ENCODE results near the gene GDPD5. TPM values are rescaled to one million over a fixed set of nuclear protein-coding genes. Genes with fewer than 3 reads are reported as not detected.

GDPD5 gene
- total RNA-seq, 1 donor from 2014 or later, result 46.2 TPM

DNA sequence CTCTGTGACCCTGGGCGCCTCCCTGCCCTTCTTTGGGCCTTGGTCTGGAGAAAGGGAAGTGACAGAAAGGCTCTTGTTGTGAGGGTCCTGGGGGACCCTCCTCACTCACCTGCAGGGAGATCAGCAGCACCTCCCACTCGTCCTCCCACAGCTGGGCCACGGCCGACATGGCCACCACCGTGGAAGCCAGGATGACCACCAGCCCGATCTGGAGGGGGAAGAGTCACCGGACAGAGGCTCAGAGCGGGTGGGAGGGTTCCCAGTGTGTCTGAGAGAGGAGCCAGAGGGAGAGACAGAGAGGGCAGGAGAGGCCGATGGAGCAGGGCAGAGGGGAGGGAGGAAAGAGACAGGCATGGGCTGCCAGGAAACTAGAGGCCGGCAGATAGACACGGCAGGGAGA, 76.0 kb downstream of the GDPD5 start:
- no peak for DNase-seq (ENCODE audit: low spot score)

- DNase-seq (ENCODE audit: low spot score), result no peak
Observed at GRCh38 chr11:75449271-75449670, 76.5 kb downstream of the GDPD5 start.

DNA sequence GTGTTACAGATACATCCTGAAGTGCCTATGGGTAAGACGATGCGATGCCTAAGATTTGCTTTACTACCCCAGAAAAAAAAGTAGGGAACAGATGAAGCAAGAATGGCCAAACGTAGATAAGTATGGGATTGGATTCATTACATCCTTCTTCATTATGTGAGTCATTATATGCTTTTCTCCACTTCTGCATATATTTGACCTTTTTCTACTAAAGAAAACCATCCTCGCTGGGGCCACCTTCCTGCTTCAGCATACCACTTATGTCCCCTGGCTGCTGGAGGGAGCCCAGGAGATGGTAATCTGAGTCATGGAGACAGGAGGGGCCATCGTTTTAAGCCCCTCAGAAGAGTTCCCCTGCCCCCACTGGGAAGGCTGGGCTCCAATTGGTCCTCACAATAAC, 78.3 kb downstream of the GDPD5 start:
- no peak for DNase-seq (ENCODE audit: low spot score)

GRCh38 chr11:75445315-75445953, 80.3 kb downstream of the GDPD5 start:
- DNase-seq (ENCODE audit: low spot score), result no peak

GRCh38 chr11:75443043-75443442, 82.7 kb downstream of the GDPD5 start:
- DNase-seq (ENCODE audit: low spot score), result no peak

- no peak for DNase-seq (ENCODE audit: low spot score)
Observed at GRCh38 chr11:75442161-75442885, 83.4 kb downstream of the GDPD5 start.

- DNase-seq (ENCODE audit: low spot score), result no peak
Observed at GRCh38 chr11:75441804-75442132, 84.0 kb downstream of the GDPD5 start.

- DNase-seq (ENCODE audit: low spot score), result no peak
Observed at GRCh38 chr11:75440960-75441803, 84.6 kb downstream of the GDPD5 start.

- DNase-seq (ENCODE audit: low spot score), result no peak
Observed at GRCh38 chr11:75439495-75440120, 86.1 kb downstream of the GDPD5 start.

GRCh38 chr11:75439026-75439425, 86.7 kb downstream of the GDPD5 start:
- no peak for DNase-seq (ENCODE audit: low spot score)

DNA sequence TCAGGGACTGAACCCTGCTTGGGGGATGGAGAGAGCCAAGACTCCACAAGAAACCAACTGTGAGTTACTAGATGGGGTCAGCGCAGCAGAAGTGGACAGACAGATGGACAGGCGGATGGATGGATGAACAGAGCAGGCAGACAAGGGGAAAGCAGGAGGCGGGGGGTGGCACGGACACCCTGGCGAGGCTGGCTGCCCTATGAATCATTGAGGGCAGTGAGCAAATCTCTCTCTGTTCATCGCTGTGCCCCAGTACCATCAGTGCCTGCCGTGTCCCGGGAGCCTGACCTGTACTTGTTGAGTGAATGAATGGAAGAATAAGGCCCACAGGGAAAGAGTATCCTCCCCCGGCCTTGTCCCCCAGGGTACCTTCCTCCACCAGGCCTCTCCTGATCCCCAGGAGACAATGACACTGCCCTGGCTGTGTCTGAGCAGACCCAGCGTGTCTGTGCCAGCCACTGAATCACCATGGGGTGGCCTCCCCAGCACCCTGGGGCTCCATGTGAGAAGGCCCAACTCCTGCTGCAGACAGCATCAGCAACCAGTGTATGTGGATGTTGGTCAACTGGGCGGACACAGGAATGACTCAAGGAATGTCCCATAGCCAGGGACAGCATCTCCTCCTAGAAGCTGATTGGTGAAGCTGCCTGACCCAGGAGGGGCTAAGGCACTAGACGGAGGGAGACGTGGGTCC, 87.6 kb downstream of the GDPD5 start:
- DNase-seq (ENCODE audit: low spot score), result no peak

- no peak for DNase-seq (ENCODE audit: low spot score)
Observed at GRCh38 chr11:75436806-75437205, 88.9 kb downstream of the GDPD5 start.

DNA sequence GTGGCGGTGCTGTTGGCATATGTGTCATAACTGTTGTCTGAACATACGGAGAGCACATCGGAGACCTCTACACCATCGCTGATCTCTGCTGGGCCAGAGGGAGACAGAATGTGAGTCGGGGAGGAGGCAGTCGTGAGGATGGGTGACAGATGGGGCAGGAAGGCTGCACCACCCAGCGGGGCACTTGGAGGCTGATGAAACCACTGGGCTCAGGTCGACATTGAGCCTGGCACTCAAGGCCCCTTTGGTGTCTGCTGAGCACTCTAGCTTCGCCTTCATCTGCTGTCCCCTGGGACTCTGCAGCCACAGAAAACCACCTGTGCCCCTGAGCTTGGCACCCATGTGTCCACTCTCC, 90.2 kb downstream of the GDPD5 start:
- DNase-seq (ENCODE audit: low spot score), result no peak

DNA sequence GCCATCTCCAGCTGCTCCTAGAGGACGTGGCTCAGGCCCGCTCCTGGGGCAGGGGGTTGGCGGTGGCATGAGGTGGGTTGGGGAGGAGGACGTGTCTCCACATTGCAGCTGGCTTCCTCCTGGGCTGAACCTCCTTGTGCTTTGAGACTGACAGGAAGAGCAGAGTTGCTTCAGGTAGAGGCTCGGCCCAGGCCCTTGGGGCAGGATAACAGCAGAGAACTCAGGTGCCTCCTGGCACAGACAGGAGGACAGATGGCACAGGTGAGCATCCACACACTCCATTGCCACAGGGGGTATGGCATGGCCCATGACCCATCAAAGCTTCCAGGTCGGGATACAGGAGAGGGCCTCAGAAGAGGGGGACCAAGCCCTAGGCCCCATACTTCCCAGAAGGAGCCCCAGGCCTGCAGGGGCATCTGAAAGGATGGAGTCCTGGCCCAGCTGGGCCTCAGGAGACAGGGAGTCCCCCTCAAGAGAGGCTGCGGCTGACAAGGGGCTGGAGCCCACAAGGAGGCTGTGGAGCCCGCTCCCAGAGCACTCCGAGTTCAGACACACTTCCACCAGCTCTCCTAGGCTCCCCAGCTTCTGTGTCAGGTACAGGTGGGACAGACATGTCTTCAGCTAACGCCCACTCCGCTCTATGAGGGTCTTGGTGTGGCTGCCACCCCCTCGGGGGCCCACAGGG, 90.7 kb downstream of the GDPD5 start:
- DNase-seq (ENCODE audit: low spot score), result no peak

DNA sequence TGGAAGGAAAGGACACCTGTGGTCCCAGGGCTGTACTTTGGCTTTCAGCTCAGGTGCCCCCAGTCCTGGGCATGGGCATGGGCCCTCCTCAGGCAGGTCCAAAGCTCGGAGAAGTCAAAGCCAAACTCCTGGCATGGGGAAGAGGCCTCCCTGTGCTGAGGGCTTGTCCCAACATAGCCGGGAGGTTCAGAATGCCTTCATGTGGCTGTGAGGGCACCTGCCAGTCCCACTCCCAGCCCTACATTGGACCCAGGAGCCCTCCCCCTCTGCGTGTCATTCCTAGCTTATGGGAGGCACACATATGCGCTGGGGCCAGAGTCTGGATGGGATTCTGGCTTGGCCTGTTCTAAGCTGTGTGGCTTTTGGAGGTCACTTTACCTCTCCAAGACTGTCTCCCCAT, 91.7 kb downstream of the GDPD5 start:
- DNase-seq (ENCODE audit: low spot score), result no peak

DNA sequence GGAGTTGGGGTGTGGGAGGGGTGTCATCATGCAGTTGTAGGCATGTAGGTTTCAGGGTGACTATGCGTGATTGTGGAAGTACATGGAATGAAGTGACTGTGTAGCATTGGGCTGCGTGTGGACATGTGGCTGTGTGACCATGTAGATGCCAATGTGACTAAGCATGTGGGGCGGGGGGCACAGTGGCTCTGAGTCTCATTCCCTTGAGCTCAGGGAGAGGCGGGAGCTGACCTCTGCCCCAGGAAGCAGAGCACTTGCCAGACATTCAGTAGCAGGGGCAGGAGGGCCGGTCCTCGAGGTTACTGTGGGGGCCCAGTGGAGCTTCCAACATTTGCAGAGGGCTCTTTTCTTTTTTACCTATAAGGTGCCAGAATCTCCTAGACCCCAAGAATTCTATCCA, 92.3 kb downstream of the GDPD5 start:
- DNase-seq (ENCODE audit: low spot score), result no peak

DNA sequence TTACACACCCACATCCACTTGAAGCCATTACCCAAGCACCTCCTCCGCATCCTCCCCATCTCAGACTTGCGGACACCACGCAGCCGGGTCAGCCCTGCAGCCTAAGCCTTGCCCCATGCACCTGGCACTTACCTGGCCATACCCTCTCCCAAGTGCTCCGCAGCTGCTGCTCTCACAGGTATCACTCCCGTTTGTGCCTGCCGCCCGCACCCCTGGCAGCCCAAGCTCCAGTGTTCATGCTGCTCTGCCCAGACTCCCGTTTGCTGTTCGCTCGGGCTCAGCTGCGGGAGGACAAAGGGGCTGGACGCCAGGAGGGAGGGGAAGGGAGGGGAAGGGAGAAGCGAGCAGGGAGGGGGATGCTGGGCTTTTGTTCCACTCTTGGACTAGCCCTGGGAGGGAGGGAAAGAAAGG, 92.8 kb downstream of the GDPD5 start, which contains the start of gene KLHL35:
Gene KLHL35 (minus strand): TSS at position 293 of the 411 bp plus-strand sequence. CDS start 2,574 bp downstream, outside the sequence.
- DNase-seq (ENCODE audit: low spot score), result no peak

GRCh38 chr11:75431533-75432525, 93.9 kb downstream of the GDPD5 start:
- DNase-seq (ENCODE audit: low spot score), result no peak
